Liver (tissue), 9 donors: ENCODE results near the gene FGD6. TPM values are rescaled to one million over a fixed set of nuclear protein-coding genes. Genes with fewer than 3 reads are reported as not detected.

Source experiments
- DNase-seq: peaks from one replicate; pipeline ENCODE4 v3.0.0-alpha.2; 2017; ENCODE audit warnings: low spot score
- H3K27ac ChIP-seq, 2 donors: one replicate each; pipeline ENCODE4 v1.7.0; 2013; ENCODE audit warnings: inconsistent platforms in 2 of 2, low read length in 2 of 2, control low read depth in 1 of 2, low read depth in 1 of 2, mild to moderate bottlenecking in 1 of 2
- H3K27me3 ChIP-seq, 4 donors: one replicate each; pipeline versions ENCODE4 v1.6.1 to v1.7.0; 2013; ENCODE audit warnings: low read length in 3 of 4, inconsistent platforms in 1 of 4, mild to moderate bottlenecking in 1 of 4, moderate library complexity in 1 of 4; ENCODE audit not compliant: control insufficient read depth in 4 of 4, insufficient read depth in 4 of 4
- H3K36me3 ChIP-seq, 4 donors: one replicate each; pipeline versions ENCODE4 v1.6.1 to v1.7.0; 2013; ENCODE audit warnings: low read length in 3 of 4, mild to moderate bottlenecking in 3 of 4, low read depth in 1 of 4, moderate library complexity in 1 of 4; ENCODE audit not compliant: control insufficient read depth in 4 of 4, insufficient read depth in 3 of 4
- H3K4me1 ChIP-seq, 4 donors: one replicate each; pipeline versions ENCODE4 v1.6.1 to v1.7.0; 2013; ENCODE audit warnings: low read length in 3 of 4, mild to moderate bottlenecking in 3 of 4, moderate library complexity in 1 of 4; ENCODE audit not compliant: control insufficient read depth in 4 of 4, insufficient read depth in 4 of 4
- H3K4me3 ChIP-seq, 3 donors: one replicate each; pipeline versions ENCODE4 v1.6.1 to v1.7.0; 2013; ENCODE audit warnings: low read length in 3 of 3, control low read depth in 1 of 3, low read depth in 1 of 3, mild to moderate bottlenecking in 1 of 3
- H3K9ac ChIP-seq, 2 donors: one replicate each; pipeline ENCODE4 v1.7.0; 2013; ENCODE audit warnings: low read length in 2 of 2, mild to moderate bottlenecking in 2 of 2, moderate library complexity in 2 of 2, control low read depth in 1 of 2, low read depth in 1 of 2
- H3K9me3 ChIP-seq, 4 donors: one replicate each; pipeline versions ENCODE4 v1.6.1 to v1.7.0; 2013; ENCODE audit warnings: low read length in 3 of 4; ENCODE audit not compliant: control insufficient read depth in 4 of 4
- ATF3 ChIP-seq: IDR thresholded peaks from 2 replicates; pipeline ENCODE4 v1.6.1; 2016; ENCODE audit warnings: antibody characterized with exemption
- CTCF ChIP-seq: fragments of 150-350 bp; IDR thresholded peaks from 2 replicates; pipeline ENCODE4 v1.5.1; 2017; ENCODE audit warnings: improper control_type of control experiment, low read depth, low read length; ENCODE audit not compliant: missing input control
- EGR1 ChIP-seq, 2 donors: IDR thresholded peaks; 2 replicates each; pipeline ENCODE4 v1.6.1; 2016 to 2018; ENCODE audit warnings: antibody characterized with exemption in 2 of 2, low read depth in 2 of 2
- FOXA1 ChIP-seq: IDR thresholded peaks from 2 replicates; pipeline ENCODE4 v1.6.1; 2016; ENCODE audit warnings: antibody characterized with exemption
- FOXA2 ChIP-seq: IDR thresholded peaks from 2 replicates; pipeline ENCODE4 v1.6.1; 2016; ENCODE audit warnings: antibody characterized with exemption
- GABPA ChIP-seq, 2 donors: IDR thresholded peaks in 1 of 2; conservative IDR thresholded peaks in 1 of 2; 2 replicates each; pipeline ENCODE4 v1.6.1; 2016; ENCODE audit warnings: antibody characterized with exemption in 2 of 2, mild to moderate bottlenecking in 1 of 2, moderate library complexity in 1 of 2
- HNF4A ChIP-seq, 2 donors: conservative IDR thresholded peaks; 2 replicates each; pipeline ENCODE4 v1.6.1; 2016; ENCODE audit warnings: antibody characterized with exemption in 2 of 2, mild to moderate bottlenecking in 2 of 2
- HNF4G ChIP-seq: IDR thresholded peaks from 2 replicates; pipeline ENCODE4 v1.6.1; 2016; ENCODE audit warnings: antibody characterized with exemption
- JUND ChIP-seq, 2 donors: IDR thresholded peaks; 2 replicates each; pipeline ENCODE4 v1.6.1; 2016; ENCODE audit warnings: antibody characterized with exemption in 2 of 2
- NR2F2 ChIP-seq: IDR thresholded peaks from 2 replicates; pipeline ENCODE4 v1.6.1; 2016; ENCODE audit warnings: antibody characterized with exemption
- RAD21 ChIP-seq, 2 donors: IDR thresholded peaks; 2 replicates each; pipeline ENCODE4 v1.6.1; 2016; ENCODE audit warnings: antibody characterized with exemption in 2 of 2, mild to moderate bottlenecking in 2 of 2
- REST ChIP-seq: IDR thresholded peaks from 2 replicates; pipeline ENCODE4 v1.6.1; 2016; ENCODE audit warnings: antibody characterized with exemption, mild to moderate bottlenecking
- RXRA ChIP-seq, 2 donors: IDR thresholded peaks; 2 replicates each; pipeline ENCODE4 v1.6.1; 2017 to 2018; ENCODE audit warnings: antibody characterized with exemption in 2 of 2, mild to moderate bottlenecking in 1 of 2
- SP1 ChIP-seq: IDR thresholded peaks from 2 replicates; pipeline ENCODE4 v1.6.1; 2018; ENCODE audit warnings: antibody characterized with exemption, mild to moderate bottlenecking
- TAF1 ChIP-seq: conservative IDR thresholded peaks from 2 replicates; pipeline ENCODE4 v1.6.1; 2016; ENCODE audit warnings: antibody characterized with exemption, mild to moderate bottlenecking
- YY1 ChIP-seq: IDR thresholded peaks from 2 replicates; pipeline ENCODE4 v1.6.1; 2016; ENCODE audit warnings: antibody characterized with exemption, mild to moderate bottlenecking
- WGBS: extraction: QIAGEN DNeasy Blood & Tissue Kit; methylation state at CpG from one replicate; pipeline ENCODE4 v1.1.7; 2013; 5-methylcytosine and 5-hydroxymethylcytosine counted together
- polyA plus RNA-seq, 2 donors: library from polyadenylated mRNA; stranded (reverse) in 1 of 2; unstranded in 1 of 2; fragments of 200-250 nt in 1 of 2; fragments of >200 nt in 1 of 2; fragmentation: Nextera tagmentation in 1 of 2; extraction: Ambion mirVana in 1 of 2; gene quantifications; one replicate each; pipeline versions ENCODE4 v1.2.1 to v1.2.3, GENCODE V29; 2013 to 2015
- total RNA-seq, 2 donors: library from RNA; depleted of rRNA; stranded (reverse); fragments of >200 nt; gene quantifications; one replicate each; pipeline ENCODE4 v1.2.3, GENCODE V29; 2014
- TF ChIP-seq, protein P1 (sequence below): IDR thresholded peaks from 2 replicates; pipeline ENCODE4 v1.6.1; 2016; ENCODE audit warnings: antibody characterized with exemption
- TF ChIP-seq, protein P2 (sequence below): IDR thresholded peaks from 2 replicates; pipeline ENCODE4 v1.6.1; 2016; ENCODE audit warnings: antibody characterized with exemption
- donor health status: healthy.
- donor health status: healthy.
- donor health status: healthy.
- donor health status: healthy.
- donor health status: healthy.

FGD6 gene
- total and polyA plus RNA-seq, 4 donors = 0.54 to 6.9 (median 2.4) TPM

DNA sequence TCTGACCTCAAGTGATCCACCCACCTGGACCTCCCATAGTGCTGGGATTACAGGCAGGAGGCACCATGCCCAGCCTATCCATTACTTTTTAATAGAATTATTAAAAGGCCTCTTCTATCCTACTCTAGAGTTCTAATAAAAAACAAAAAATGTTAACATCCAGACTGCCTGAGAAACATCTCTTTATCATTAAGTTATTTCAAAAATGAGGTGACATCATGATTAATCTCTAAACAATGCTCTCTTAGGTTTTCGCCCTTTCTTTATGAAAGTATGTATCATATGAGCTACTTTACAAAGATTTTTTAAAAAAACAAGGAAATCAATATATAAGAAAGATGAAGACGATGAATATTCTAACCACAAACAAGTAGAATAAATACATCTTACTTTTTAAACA is 52.6 kb downstream of the FGD6 start:
- TF ChIP-seq TAF1 (no peak), FOXA1 (no peak), EGR1 (IDR thresholded peaks at IDR 0.05; ENCODE audit: low read depth in 2 of 2) (no peak), FOXA2 (no peak), CTCF (no peak), HNF4G (no peak), REST (no peak), GABPA (IDR thresholded peaks at IDR 0.05 in 1 of 2, conservative IDR thresholded peaks at IDR 0.05 in 1 of 2) (no peak), SP1 (no peak), NR2F2 (no peak), ATF3 (no peak), RAD21 (IDR thresholded peaks at IDR 0.05) (no peak), RXRA (IDR thresholded peaks at IDR 0.05) (no peak), YY1 (no peak), HNF4A (conservative IDR thresholded peaks at IDR 0.05) (no peak), JUND (IDR thresholded peaks at IDR 0.05) (no peak)
- TF ChIP-seq, protein P1, sequence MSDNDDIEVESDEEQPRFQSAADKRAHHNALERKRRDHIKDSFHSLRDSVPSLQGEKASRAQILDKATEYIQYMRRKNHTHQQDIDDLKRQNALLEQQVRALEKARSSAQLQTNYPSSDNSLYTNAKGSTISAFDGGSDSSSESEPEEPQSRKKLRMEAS = no peak
- TF ChIP-seq, protein P2, sequence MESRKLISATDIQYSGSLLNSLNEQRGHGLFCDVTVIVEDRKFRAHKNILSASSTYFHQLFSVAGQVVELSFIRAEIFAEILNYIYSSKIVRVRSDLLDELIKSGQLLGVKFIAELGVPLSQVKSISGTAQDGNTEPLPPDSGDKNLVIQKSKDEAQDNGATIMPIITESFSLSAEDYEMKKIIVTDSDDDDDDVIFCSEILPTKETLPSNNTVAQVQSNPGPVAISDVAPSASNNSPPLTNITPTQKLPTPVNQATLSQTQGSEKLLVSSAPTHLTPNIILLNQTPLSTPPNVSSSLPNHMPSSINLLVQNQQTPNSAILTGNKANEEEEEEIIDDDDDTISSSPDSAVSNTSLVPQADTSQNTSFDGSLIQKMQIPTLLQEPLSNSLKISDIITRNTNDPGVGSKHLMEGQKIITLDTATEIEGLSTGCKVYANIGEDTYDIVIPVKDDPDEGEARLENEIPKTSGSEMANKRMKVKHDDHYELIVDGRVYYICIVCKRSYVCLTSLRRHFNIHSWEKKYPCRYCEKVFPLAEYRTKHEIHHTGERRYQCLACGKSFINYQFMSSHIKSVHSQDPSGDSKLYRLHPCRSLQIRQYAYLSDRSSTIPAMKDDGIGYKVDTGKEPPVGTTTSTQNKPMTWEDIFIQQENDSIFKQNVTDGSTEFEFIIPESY = no peak
- Histone ChIP-seq H3K27ac (peak overlapping the region in 1 of 2 donors; percentile 43), H3K27me3 (no peaks in the 10 kb centered on the region), H3K9me3 (no peaks in the 10 kb centered on the region), H3K9ac (no peak overlapping the region), H3K36me3 (no peaks in the 10 kb centered on the region), H3K4me3 (no peak overlapping the region), H3K4me1 (peaks cover 0 to 15% (median 4%) of the 10 kb centered on the region in 4 donors)
- 96% methylated on average over 2 of the region's 2 CpGs for WGBS
- DNase-seq = no peak
